ENCODE results near the gene RPS19BP1. TPM values are rescaled to one million over a fixed set of nuclear protein-coding genes. Genes with fewer than 3 reads are reported as not detected.

The RPS19BP1 gene
- total RNA-seq, 1 donor from 2014 or later = 27.7 TPM

DNA sequence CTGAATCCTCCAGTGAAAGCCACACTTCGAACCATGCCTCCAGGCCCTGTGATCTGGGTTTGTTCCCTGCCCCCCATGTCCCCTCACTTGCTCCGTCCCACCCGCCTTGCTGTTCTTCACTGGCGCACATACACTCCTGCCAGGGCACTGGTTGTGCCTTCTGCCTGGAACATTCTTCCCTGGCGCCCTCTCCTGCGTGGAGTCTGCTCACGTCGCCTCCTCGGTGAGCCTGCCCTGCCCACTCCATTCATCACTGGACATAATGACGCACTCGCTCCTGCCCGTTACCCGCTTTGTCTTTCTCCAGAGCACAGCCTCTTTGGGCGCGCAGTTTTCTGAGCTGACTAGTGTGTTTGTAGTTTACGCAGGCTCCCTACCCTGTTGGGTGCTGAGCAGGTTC is 51.5 kb downstream of the RPS19BP1 start:
- Histone ChIP-seq H3K36me3 (no peaks in the 10 kb centered on the region), H3K4me1 (peaks cover 8% of the 10 kb centered on the region), H3K4me2 (no peak overlapping the region), H4K20me1 (ENCODE audit: low read depth) (peaks cover 76% of the 10 kb centered on the region), H3K9ac (no peak overlapping the region), H3K79me2 (ENCODE audit: low read depth) (no peaks in the 10 kb centered on the region), H3F3A (ENCODE audit: low read depth) (no peaks in the 10 kb centered on the region), H3K9me3 (ENCODE audit: low read depth) (no peaks in the 10 kb centered on the region), H3K27me3 (no peaks in the 10 kb centered on the region), H3K4me3 (no peak overlapping the region), H3K27ac (no peak overlapping the region), H2AFZ (replicated peaks) (no peak overlapping the region)
- peaks cover 9% of the 10 kb centered on the region for H3K4me1 Mint-ChIP-seq
- H3K4me3 Mint-ChIP-seq = no peak overlapping the region
- H3K9me3 Mint-ChIP-seq = no peaks in the 10 kb centered on the region
- H3K27me3 Mint-ChIP-seq (ENCODE audit: insufficient read depth, low read depth) = peaks cover 3% of the 10 kb centered on the region
- H3K27ac Mint-ChIP-seq = no peak overlapping the region
- DNase-seq (ENCODE audit: low spot score) = no peak
- TF ChIP-seq EZH2phosphoT487 (IDR thresholded peaks at IDR 0.05) = no peak
- no peak for TF ChIP-seq EZH2 (IDR thresholded peaks at IDR 0.05)
- TF ChIP-seq, protein P1, sequence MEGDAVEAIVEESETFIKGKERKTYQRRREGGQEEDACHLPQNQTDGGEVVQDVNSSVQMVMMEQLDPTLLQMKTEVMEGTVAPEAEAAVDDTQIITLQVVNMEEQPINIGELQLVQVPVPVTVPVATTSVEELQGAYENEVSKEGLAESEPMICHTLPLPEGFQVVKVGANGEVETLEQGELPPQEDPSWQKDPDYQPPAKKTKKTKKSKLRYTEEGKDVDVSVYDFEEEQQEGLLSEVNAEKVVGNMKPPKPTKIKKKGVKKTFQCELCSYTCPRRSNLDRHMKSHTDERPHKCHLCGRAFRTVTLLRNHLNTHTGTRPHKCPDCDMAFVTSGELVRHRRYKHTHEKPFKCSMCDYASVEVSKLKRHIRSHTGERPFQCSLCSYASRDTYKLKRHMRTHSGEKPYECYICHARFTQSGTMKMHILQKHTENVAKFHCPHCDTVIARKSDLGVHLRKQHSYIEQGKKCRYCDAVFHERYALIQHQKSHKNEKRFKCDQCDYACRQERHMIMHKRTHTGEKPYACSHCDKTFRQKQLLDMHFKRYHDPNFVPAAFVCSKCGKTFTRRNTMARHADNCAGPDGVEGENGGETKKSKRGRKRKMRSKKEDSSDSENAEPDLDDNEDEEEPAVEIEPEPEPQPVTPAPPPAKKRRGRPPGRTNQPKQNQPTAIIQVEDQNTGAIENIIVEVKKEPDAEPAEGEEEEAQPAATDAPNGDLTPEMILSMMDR (IDR thresholded peaks at IDR 0.05) = no peak
- no peaks in the 10 kb centered on the region for H3K36me3 Mint-ChIP-seq

DNA sequence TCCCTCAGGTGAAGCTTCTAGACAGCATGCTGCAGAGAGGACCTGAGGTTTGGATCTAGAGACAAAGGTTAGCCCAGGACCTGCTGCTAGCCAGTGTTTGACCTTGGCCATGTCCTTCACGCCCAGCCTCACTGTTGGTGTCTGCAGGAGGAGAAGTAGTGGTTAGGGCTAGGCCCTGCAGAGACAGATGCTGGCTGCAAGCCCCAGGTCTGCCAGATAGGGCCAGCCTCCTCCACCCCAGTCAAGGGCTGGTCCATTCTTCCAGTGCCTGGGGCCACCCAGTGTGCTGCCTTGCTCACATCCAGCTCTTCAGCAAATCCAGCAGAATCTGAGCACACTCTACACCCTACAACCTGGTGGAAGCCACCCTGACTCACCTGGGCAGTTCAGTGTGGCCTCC is 52.0 kb downstream of the RPS19BP1 start:
- H3K27ac ChIP-seq = no peak overlapping the region
- H3K4me3 ChIP-seq = no peak overlapping the region
- no peak overlapping the region for H3K27ac Mint-ChIP-seq
- peaks cover 14% of the 10 kb centered on the region for H3K4me1 Mint-ChIP-seq
- no peaks in the 10 kb centered on the region for H3K9me3 ChIP-seq (ENCODE audit: low read depth)
- H3K36me3 Mint-ChIP-seq = no peaks in the 10 kb centered on the region
- H3K27me3 ChIP-seq = no peaks in the 10 kb centered on the region
- H3K36me3 ChIP-seq = no peaks in the 10 kb centered on the region
- H3K27me3 Mint-ChIP-seq (ENCODE audit: insufficient read depth, low read depth) = peaks cover 3% of the 10 kb centered on the region
- H3K4me3 Mint-ChIP-seq = no peak overlapping the region
- peaks cover 13% of the 10 kb centered on the region for H3K4me1 ChIP-seq
- H3K9me3 Mint-ChIP-seq = peaks cover 2% of the 10 kb centered on the region
- TF ChIP-seq EZH2phosphoT487 (IDR thresholded peaks at IDR 0.05) (no peak), EZH2 (IDR thresholded peaks at IDR 0.05) (no peak)
- TF ChIP-seq, protein P1 (IDR thresholded peaks at IDR 0.05) = no peak
- DNase-seq (ENCODE audit: low spot score) = no peak
- H3K4me2 ChIP-seq = no peak overlapping the region
- H2AFZ ChIP-seq (replicated peaks) = no peak overlapping the region
- no peaks in the 10 kb centered on the region for H3F3A ChIP-seq (ENCODE audit: low read depth)
- H4K20me1 ChIP-seq (ENCODE audit: low read depth) = peaks cover 81% of the 10 kb centered on the region
- H3K79me2 ChIP-seq (ENCODE audit: low read depth) = no peaks in the 10 kb centered on the region
- no peak overlapping the region for H3K9ac ChIP-seq

- H3K27ac Mint-ChIP-seq = no peak overlapping the region
- H3K4me1 Mint-ChIP-seq = peaks cover 26% of the 10 kb centered on the region
- Histone ChIP-seq H3K4me1 (peaks cover 22% of the 10 kb centered on the region), H3K79me2 (ENCODE audit: low read depth) (no peaks in the 10 kb centered on the region), H3K27me3 (no peaks in the 10 kb centered on the region), H3K36me3 (no peaks in the 10 kb centered on the region), H3K27ac (no peak overlapping the region), H2AFZ (replicated peaks) (no peak overlapping the region), H3K9me3 (ENCODE audit: low read depth) (no peaks in the 10 kb centered on the region), H4K20me1 (ENCODE audit: low read depth) (peaks cover 94% of the 10 kb centered on the region), H3K9ac (no peak overlapping the region), H3K4me3 (no peak overlapping the region), H3K4me2 (no peak overlapping the region), H3F3A (ENCODE audit: low read depth) (no peaks in the 10 kb centered on the region)
- H3K9me3 Mint-ChIP-seq = peaks cover 2% of the 10 kb centered on the region
- H3K4me3 Mint-ChIP-seq = no peak overlapping the region
- H3K27me3 Mint-ChIP-seq (ENCODE audit: insufficient read depth, low read depth) = peaks cover 3% of the 10 kb centered on the region
- DNase-seq (ENCODE audit: low spot score) = no peak
- TF ChIP-seq EZH2phosphoT487 (IDR thresholded peaks at IDR 0.05) = no peak
- TF ChIP-seq, protein P1 (IDR thresholded peaks at IDR 0.05) = no peak
- TF ChIP-seq EZH2 (IDR thresholded peaks at IDR 0.05) = no peak
- no peaks in the 10 kb centered on the region for H3K36me3 Mint-ChIP-seq
Observed at GRCh38 chr22:39479254-39479653, 53.3 kb downstream of the RPS19BP1 start.

Other genes starting within 250 kb of the RPS19BP1 start
- gene RPL3, start 213.1 kb downstream of the RPS19BP1 start, total RNA-seq (ENCODE audit: low replicate concordance) = 3,021 and 4,709 TPM in 2 replicates
- gene SYNGR1, start 182.8 kb downstream of the RPS19BP1 start, total RNA-seq (ENCODE audit: low replicate concordance) = 11.0 and 26.9 TPM in 2 replicates
- gene TAB1, start 133.0 kb downstream of the RPS19BP1 start, total RNA-seq (ENCODE audit: low replicate concordance) = 15.8 and 28.7 TPM in 2 replicates
- gene MGAT3, start 75.7 kb downstream of the RPS19BP1 start, total RNA-seq (ENCODE audit: low replicate concordance) = 7.5 and 18.5 TPM in 2 replicates
- 22.0 and 32.7 TPM in 2 replicates for gene MIEF1, start 30.5 kb downstream of the RPS19BP1 start, total RNA-seq (ENCODE audit: low replicate concordance)
- 189 and 230 TPM in 2 replicates for gene ATF4, start 12.2 kb downstream of the RPS19BP1 start, total RNA-seq (ENCODE audit: low replicate concordance)
- gene CACNA1I, start 38.0 kb upstream of the RPS19BP1 start, total RNA-seq (ENCODE audit: low replicate concordance) = 0.11 and 0.22 TPM in 2 replicates